WTC11 (cell line): Measurements from ENCODE around the gene FOCAD. TPM values are rescaled to one million over a fixed set of nuclear protein-coding genes. Genes with fewer than 3 reads are reported as not detected.

ENCODE experiments used
- ATAC-seq: fragments of 200-7000 bp; cut with Tn5 transposase; 2 replicates; pipeline ENCODE4 v1.10.0; 2021; ENCODE audit warnings: mild to moderate bottlenecking, moderate library complexity
- CTCF ChIA-PET: fragments of 300-600 bp; sonication (Branson Sonifier 250); formaldehyde crosslinking; loops from one replicate; lab custom pipeline; 2021; ENCODE audit warnings: antibody characterized with exemption; lab: Charles Lee
- POLR2A ChIA-PET: fragments of 350-600 bp; sonication (Branson Sonifier 250); formaldehyde crosslinking; loops from one replicate; lab custom pipeline; 2021; ENCODE audit warnings: antibody characterized with exemption; lab: Charles Lee
- DNase-seq: peaks from one replicate; pipeline ENCODE4 v3.0.0; 2021; ENCODE audit warnings: low spot score
- H3K27ac Mint-ChIP-seq: 2 replicates; pipeline ENCODE4 v1.8.0; 2021; ENCODE audit warnings: mixed read lengths
- H3K27me3 Mint-ChIP-seq: 2 replicates; pipeline ENCODE4 v1.8.0; 2021; ENCODE audit warnings: low read depth, mild to moderate bottlenecking, moderate library complexity, mixed read lengths
- H3K36me3 Mint-ChIP-seq: 2 replicates; pipeline ENCODE4 v1.8.0; 2021; ENCODE audit warnings: mixed read lengths
- H3K4me1 Mint-ChIP-seq: 2 replicates; pipeline ENCODE4 v1.8.0; 2022; ENCODE audit warnings: mixed read lengths
- H3K4me3 Mint-ChIP-seq: 2 replicates; pipeline ENCODE4 v1.8.0; 2021; ENCODE audit warnings: mild to moderate bottlenecking, moderate library complexity, mixed read lengths
- H3K9me3 Mint-ChIP-seq: 2 replicates; pipeline ENCODE4 v1.8.0; 2021; ENCODE audit warnings: mixed read lengths
- CDX4 ChIP-seq: fragments of 250-450 bp; sonication (Bioruptor Pico); IDR thresholded peaks from 2 replicates; pipeline ENCODE4 v1.9.0; 2021; ENCODE audit warnings: moderate library complexity, mild to moderate bottlenecking, inconsistent platforms, borderline replicate concordance
- E2F1 ChIP-seq: sonication (generic); formaldehyde crosslinking; IDR thresholded peaks from 2 replicates; pipeline ENCODE4 v1.8.0; 2022; ENCODE audit warnings: mild to moderate bottlenecking, missing genetic modification reagents
- ETV6 ChIP-seq: sonication (generic); formaldehyde crosslinking; IDR thresholded peaks from 2 replicates; pipeline ENCODE4 v1.8.1; 2022; ENCODE audit warnings: mild to moderate bottlenecking, missing genetic modification reagents
- GABPB1 ChIP-seq: sonication (generic); formaldehyde crosslinking; IDR thresholded peaks from 2 replicates; pipeline ENCODE4 v1.8.1; 2023; ENCODE audit warnings: mild to moderate bottlenecking, missing genetic modification reagents
- NFE2L1 ChIP-seq: sonication (generic); formaldehyde crosslinking; IDR thresholded peaks from 2 replicates; pipeline ENCODE4 v1.8.1; 2023; ENCODE audit warnings: missing genetic modification reagents
- NR2C2 ChIP-seq: sonication (generic); formaldehyde crosslinking; IDR thresholded peaks from 2 replicates; pipeline ENCODE4 v1.8.0; 2022; ENCODE audit warnings: mild to moderate bottlenecking, missing genetic modification reagents
- RELA ChIP-seq: sonication (generic); formaldehyde crosslinking; IDR thresholded peaks from 2 replicates; pipeline ENCODE4 v1.8.1; 2022; ENCODE audit warnings: missing genetic modification reagents, mild to moderate bottlenecking, borderline replicate concordance
- SP1 ChIP-seq: sonication (generic); formaldehyde crosslinking; conservative IDR thresholded peaks from 2 replicates; pipeline ENCODE4 v1.8.1; 2022; ENCODE audit warnings: missing genetic modification reagents
- TEAD4 ChIP-seq: sonication (generic); formaldehyde crosslinking; IDR thresholded peaks from 2 replicates; pipeline ENCODE4 v1.8.0; 2022; ENCODE audit warnings: mild to moderate bottlenecking, missing genetic modification reagents
- ZNF416 ChIP-seq: fragments of 250-450 bp; sonication (Bioruptor Pico); IDR thresholded peaks from 2 replicates; pipeline ENCODE4 v1.9.0; 2021; ENCODE audit warnings: mild to moderate bottlenecking, inconsistent platforms
- ZNF671 ChIP-seq: fragments of 250-450 bp; sonication (Bioruptor Pico); IDR thresholded peaks from 2 replicates; pipeline ENCODE4 v1.8.0; 2021; ENCODE audit warnings: mild to moderate bottlenecking
- total RNA-seq: library from RNA; stranded (reverse); gene quantifications from 3 replicates; pipeline ENCODE4 v1.2.3, GENCODE V29; 2021
- TF ChIP-seq, protein P1 (sequence below): sonication (generic); formaldehyde crosslinking; IDR thresholded peaks from 2 replicates; pipeline ENCODE4 v1.8.1; 2023; ENCODE audit warnings: mild to moderate bottlenecking, missing genetic modification reagents
- TF ChIP-seq, protein P2 (sequence below): sonication (generic); formaldehyde crosslinking; IDR thresholded peaks from 2 replicates; pipeline ENCODE4 v1.8.1; 2022; ENCODE audit warnings: low read depth, mild to moderate bottlenecking, moderate library complexity, missing genetic modification reagents, borderline replicate concordance
- TF ChIP-seq, protein P3 (sequence below): sonication (generic); formaldehyde crosslinking; IDR thresholded peaks from 2 replicates; pipeline ENCODE4 v1.8.0; 2022; ENCODE audit warnings: mild to moderate bottlenecking, missing genetic modification reagents
- TF ChIP-seq, protein P4 (sequence below): sonication (generic); formaldehyde crosslinking; IDR thresholded peaks from 2 replicates; pipeline ENCODE4 v1.8.1; 2022; ENCODE audit warnings: mild to moderate bottlenecking, missing genetic modification reagents, moderate library complexity, borderline replicate concordance
- TF ChIP-seq, protein P5 (sequence below): sonication (generic); formaldehyde crosslinking; IDR thresholded peaks from 2 replicates; pipeline ENCODE4 v1.8.1; 2023; ENCODE audit warnings: mild to moderate bottlenecking, moderate library complexity, missing genetic modification reagents
- TF ChIP-seq, protein P6 (sequence below): sonication (generic); formaldehyde crosslinking; conservative IDR thresholded peaks from 2 replicates; pipeline ENCODE4 v1.8.1; 2022; ENCODE audit warnings: mild to moderate bottlenecking, missing genetic modification reagents
- TF ChIP-seq, protein P7 (sequence below): sonication (generic); formaldehyde crosslinking; IDR thresholded peaks from 2 replicates; pipeline ENCODE4 v1.8.0; 2022; ENCODE audit warnings: mild to moderate bottlenecking, missing genetic modification reagents

Gene FOCAD
- total RNA-seq, 1 experiment from 2014 or later: 34.3 TPM

DNA sequence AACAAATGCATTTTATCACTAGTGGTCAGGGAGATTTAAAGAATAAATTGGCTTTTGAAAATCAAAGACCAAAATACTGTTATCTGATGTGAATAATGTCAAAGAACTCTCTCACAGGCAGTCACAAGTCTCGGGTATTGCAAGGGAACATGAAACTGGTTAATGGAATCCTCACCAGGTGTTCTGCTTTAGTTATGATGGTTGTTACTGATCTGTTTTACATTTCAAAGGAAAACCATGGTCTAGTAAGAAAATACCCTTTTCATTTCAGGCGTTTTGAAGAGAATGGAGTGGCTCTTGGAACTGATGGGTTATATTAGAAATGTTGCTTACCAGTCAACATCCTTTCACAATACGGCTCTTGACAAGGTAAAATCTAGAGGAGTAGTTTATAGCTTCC is 304.0 kb downstream of the FOCAD start (continued):
- TF ChIP-seq, protein P1, sequence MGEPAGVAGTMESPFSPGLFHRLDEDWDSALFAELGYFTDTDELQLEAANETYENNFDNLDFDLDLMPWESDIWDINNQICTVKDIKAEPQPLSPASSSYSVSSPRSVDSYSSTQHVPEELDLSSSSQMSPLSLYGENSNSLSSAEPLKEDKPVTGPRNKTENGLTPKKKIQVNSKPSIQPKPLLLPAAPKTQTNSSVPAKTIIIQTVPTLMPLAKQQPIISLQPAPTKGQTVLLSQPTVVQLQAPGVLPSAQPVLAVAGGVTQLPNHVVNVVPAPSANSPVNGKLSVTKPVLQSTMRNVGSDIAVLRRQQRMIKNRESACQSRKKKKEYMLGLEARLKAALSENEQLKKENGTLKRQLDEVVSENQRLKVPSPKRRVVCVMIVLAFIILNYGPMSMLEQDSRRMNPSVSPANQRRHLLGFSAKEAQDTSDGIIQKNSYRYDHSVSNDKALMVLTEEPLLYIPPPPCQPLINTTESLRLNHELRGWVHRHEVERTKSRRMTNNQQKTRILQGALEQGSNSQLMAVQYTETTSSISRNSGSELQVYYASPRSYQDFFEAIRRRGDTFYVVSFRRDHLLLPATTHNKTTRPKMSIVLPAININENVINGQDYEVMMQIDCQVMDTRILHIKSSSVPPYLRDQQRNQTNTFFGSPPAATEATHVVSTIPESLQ (CRISPR knock-in tag): no peak
- TF ChIP-seq SP1 (CRISPR knock-in tag): no peak

DNA sequence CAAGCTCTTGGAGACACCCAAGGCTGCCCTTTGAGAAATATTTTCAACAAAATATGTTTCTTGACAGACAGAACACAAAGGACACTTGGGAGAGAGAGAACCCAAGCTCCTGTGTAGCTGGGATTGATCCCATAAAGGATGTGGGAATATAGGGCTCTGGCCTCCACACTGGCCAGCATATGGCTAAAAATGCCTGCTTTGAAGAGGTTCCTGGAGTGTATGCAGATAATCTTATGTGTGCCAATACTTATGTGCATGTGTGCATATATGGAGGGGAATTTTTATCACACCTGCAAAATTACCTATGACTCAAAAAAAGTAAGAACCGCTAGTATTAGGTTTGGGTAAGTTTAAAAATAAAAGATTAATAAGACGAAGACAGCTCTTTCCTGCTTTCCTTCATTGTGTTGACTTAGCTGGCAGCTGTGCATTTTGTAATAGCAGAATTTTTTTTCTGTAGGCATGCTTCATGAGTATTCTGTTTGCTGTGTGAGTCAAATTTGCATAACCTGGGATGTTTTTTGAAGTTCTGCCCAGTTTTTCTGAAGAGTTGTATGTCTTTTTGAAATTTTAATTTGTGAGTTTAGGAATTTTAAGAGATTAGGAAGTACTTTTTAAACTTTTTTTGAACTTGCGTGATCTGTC is 304.7 kb downstream of the FOCAD start:
- no peaks in the 10 kb centered on the region for H3K9me3 Mint-ChIP-seq
- H3K36me3 Mint-ChIP-seq: peaks cover 19% of the 10 kb centered on the region
- peaks cover 15% of the 10 kb centered on the region for H3K4me1 Mint-ChIP-seq
- no peak overlapping the region for H3K4me3 Mint-ChIP-seq
- ChIA-PET CTCF (interaction anchor here (0.5 to 0.6 kb wide), 2 partner anchors 122 to 132 kb away, joined by 3 to 4 read pairs; no protein-coding TSS in a partner anchor), POLR2A (interaction anchor here (0.6 kb wide), 1 partner anchor 801 kb away, joined by 9 read pairs; no protein-coding TSS in a partner anchor)
- H3K27ac Mint-ChIP-seq: no peak overlapping the region
- TF ChIP-seq ZNF416 (no peak), TEAD4 (no peak), NR2C2 (CRISPR knock-in tag) (no peak), CDX4 (CRISPR knock-in tag) (no peak), GABPB1 (CRISPR knock-in tag) (no peak), RELA (CRISPR knock-in tag) (no peak), ETV6 (no peak), ZNF671 (CRISPR knock-in tag) (no peak)
- TF ChIP-seq, protein P2, sequence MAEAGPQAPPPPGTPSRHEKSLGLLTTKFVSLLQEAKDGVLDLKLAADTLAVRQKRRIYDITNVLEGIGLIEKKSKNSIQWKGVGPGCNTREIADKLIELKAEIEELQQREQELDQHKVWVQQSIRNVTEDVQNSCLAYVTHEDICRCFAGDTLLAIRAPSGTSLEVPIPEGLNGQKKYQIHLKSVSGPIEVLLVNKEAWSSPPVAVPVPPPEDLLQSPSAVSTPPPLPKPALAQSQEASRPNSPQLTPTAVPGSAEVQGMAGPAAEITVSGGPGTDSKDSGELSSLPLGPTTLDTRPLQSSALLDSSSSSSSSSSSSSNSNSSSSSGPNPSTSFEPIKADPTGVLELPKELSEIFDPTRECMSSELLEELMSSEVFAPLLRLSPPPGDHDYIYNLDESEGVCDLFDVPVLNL (CRISPR knock-in tag): no peak
- TF ChIP-seq, protein P3, sequence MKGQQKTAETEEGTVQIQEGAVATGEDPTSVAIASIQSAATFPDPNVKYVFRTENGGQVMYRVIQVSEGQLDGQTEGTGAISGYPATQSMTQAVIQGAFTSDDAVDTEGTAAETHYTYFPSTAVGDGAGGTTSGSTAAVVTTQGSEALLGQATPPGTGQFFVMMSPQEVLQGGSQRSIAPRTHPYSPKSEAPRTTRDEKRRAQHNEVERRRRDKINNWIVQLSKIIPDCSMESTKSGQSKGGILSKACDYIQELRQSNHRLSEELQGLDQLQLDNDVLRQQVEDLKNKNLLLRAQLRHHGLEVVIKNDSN (CRISPR knock-in tag): no peak
- TF ChIP-seq, protein P4, sequence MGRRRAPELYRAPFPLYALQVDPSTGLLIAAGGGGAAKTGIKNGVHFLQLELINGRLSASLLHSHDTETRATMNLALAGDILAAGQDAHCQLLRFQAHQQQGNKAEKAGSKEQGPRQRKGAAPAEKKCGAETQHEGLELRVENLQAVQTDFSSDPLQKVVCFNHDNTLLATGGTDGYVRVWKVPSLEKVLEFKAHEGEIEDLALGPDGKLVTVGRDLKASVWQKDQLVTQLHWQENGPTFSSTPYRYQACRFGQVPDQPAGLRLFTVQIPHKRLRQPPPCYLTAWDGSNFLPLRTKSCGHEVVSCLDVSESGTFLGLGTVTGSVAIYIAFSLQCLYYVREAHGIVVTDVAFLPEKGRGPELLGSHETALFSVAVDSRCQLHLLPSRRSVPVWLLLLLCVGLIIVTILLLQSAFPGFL (CRISPR knock-in tag): no peak
- TF ChIP-seq, protein P5, sequence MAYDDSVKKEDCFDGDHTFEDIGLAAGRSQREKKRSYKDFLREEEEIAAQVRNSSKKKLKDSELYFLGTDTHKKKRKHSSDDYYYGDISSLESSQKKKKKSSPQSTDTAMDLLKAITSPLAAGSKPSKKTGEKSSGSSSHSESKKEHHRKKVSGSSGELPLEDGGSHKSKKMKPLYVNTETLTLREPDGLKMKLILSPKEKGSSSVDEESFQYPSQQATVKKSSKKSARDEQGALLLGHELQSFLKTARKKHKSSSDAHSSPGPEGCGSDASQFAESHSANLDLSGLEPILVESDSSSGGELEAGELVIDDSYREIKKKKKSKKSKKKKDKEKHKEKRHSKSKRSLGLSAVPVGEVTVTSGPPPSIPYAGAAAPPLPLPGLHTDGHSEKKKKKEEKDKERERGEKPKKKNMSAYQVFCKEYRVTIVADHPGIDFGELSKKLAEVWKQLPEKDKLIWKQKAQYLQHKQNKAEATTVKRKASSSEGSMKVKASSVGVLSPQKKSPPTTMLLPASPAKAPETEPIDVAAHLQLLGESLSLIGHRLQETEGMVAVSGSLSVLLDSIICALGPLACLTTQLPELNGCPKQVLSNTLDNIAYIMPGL (CRISPR knock-in tag): no peak
- no peaks in the 10 kb centered on the region for H3K27me3 Mint-ChIP-seq
- ATAC-seq: no peak
- DNase-seq: no peak

- no peak overlapping the region for H3K27ac Mint-ChIP-seq
- no peaks in the 10 kb centered on the region for H3K27me3 Mint-ChIP-seq
- ATAC-seq (no peak), DNase-seq (no peak)
- H3K36me3 Mint-ChIP-seq: peaks cover 24% of the 10 kb centered on the region
- no peaks in the 10 kb centered on the region for H3K9me3 Mint-ChIP-seq
- ChIA-PET POLR2A (no interaction called here), CTCF (no interaction called here)
- no peak for TF ChIP-seq GABPB1 (CRISPR knock-in tag)
- TF ChIP-seq NFE2L1: no peak
- TF ChIP-seq, protein P6, sequence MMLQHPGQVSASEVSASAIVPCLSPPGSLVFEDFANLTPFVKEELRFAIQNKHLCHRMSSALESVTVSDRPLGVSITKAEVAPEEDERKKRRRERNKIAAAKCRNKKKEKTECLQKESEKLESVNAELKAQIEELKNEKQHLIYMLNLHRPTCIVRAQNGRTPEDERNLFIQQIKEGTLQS: no peak
- TF ChIP-seq, protein P7, sequence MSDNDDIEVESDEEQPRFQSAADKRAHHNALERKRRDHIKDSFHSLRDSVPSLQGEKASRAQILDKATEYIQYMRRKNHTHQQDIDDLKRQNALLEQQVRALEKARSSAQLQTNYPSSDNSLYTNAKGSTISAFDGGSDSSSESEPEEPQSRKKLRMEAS (CRISPR knock-in tag): no peak
- no peak for TF ChIP-seq E2F1 (CRISPR knock-in tag)
- peaks cover 15% of the 10 kb centered on the region for H3K4me1 Mint-ChIP-seq
- H3K4me3 Mint-ChIP-seq: no peak overlapping the region
Observed at GRCh38 chr9:20989923-20990341, 305.9 kb downstream of the FOCAD start.
